ENCODE results near the gene CD46. TPM values are rescaled to one million over a fixed set of nuclear protein-coding genes. Genes with fewer than 3 reads are reported as not detected.

Gene CD46
- total RNA-seq, 1 experiment from 2014 or later = 214 TPM

- no TSS peak for BruUV-seq (replicated peaks)
- Histone ChIP-seq H3K79me2 (ENCODE audit: low read depth) (no peaks in the 10 kb centered on the region), H3K27ac (no peak overlapping the region), H3F3A (ENCODE audit: insufficient read depth, low read depth) (peaks cover 28% of the 10 kb centered on the region), H3K9me3 (ENCODE audit: insufficient read depth, low read depth) (no peaks in the 10 kb centered on the region), H2AFZ (no peak overlapping the region), H4K20me1 (ENCODE audit: insufficient read depth) (no peaks in the 10 kb centered on the region), H3K27me3 (ENCODE audit: insufficient read depth, low read depth) (no peaks in the 10 kb centered on the region), H3K9me2 (ENCODE audit: insufficient read depth) (no peaks in the 10 kb centered on the region), H3K4me2 (no peak overlapping the region), H3K4me1 (replicated peaks; ENCODE audit: insufficient read depth) (no peaks in the 10 kb centered on the region), H3K36me3 (ENCODE audit: low read depth) (peaks cover 11% of the 10 kb centered on the region; the same call in 1 of the 2 replicates), H3K4me3 (no peak overlapping the region)
- no peak for TF ChIP-seq EZH2 (IDR thresholded peaks at IDR 0.05; ENCODE audit: low read depth)
- TF ChIP-seq, protein P1, sequence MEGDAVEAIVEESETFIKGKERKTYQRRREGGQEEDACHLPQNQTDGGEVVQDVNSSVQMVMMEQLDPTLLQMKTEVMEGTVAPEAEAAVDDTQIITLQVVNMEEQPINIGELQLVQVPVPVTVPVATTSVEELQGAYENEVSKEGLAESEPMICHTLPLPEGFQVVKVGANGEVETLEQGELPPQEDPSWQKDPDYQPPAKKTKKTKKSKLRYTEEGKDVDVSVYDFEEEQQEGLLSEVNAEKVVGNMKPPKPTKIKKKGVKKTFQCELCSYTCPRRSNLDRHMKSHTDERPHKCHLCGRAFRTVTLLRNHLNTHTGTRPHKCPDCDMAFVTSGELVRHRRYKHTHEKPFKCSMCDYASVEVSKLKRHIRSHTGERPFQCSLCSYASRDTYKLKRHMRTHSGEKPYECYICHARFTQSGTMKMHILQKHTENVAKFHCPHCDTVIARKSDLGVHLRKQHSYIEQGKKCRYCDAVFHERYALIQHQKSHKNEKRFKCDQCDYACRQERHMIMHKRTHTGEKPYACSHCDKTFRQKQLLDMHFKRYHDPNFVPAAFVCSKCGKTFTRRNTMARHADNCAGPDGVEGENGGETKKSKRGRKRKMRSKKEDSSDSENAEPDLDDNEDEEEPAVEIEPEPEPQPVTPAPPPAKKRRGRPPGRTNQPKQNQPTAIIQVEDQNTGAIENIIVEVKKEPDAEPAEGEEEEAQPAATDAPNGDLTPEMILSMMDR (conservative IDR thresholded peaks at IDR 0.05) = no peak
- intact Hi-C loops (cut with micrococcal nuclease; ENCODE audit: unreplicated experiment) = no loop called here
- no peak for DNase-seq
- POLR2A ChIA-PET (ENCODE audit: unreplicated experiment) = no interaction called here
- CTCF ChIA-PET = no interaction called here
Measured at GRCh38 chr1:207798847-207799246, 47.0 kb downstream of the CD46 start.

DNA sequence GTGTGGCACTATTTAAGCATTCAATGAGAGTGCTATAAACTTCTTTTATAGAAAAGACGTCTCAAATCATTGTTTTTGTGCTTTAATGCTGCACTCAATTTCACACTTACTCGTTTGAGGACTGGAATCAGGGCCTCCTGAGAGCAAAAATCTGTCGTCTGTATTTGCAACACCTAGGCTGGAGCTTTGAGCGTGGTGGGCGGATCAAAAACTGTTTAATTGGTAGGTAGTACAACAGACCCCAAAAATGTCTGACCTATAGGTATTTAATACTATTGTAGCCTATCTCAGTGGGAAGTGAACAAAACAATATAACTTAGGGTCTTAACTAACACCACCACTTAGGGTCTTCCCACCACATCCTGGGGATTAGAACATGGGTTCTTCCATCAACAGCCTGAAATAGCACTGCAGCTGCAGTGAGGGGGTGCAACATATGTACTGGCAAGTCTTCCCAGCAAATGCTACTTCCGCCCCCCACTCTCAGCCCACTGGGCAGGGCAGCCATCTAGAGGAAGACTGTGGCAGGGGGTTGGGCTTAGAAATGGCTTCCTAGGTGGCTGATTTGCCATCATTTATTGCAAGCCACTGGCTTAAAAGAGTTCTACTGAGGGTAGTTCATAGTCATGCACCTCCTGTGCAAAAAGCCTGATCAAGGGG lies 48.3 kb downstream of the CD46 start:
- no TSS peak for BruUV-seq (replicated peaks)

DNA sequence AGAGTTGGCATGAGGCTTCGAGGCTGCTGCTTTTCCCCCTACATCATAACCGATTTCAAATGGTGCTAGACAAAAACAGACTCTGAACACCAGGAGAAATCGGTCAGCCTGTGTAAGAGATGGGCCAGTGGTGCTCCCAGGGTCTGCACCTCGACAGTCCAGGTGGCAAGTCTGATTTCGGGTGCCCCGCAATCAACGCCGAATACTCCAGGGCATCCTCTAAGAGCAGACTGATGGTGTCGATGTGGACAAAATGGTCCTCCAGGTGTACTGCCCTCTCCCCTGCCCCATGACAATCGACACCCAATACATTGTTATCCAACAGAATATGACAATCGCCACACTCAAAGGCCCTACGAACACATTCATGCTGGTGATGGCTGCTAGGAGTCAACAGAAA lies 50.0 kb downstream of the CD46 start:
- H3K4me3 ChIP-seq = no peak overlapping the region
- intact Hi-C loops (cut with micrococcal nuclease; ENCODE audit: unreplicated experiment) = no loop called here
- no peak for DNase-seq
- H4K20me1 ChIP-seq (ENCODE audit: insufficient read depth) = no peaks in the 10 kb centered on the region
- no peak overlapping the region for H3K4me2 ChIP-seq
- no peaks in the 10 kb centered on the region for H3K79me2 ChIP-seq (ENCODE audit: low read depth)
- H2AFZ ChIP-seq = no peak overlapping the region
- peaks cover 7% of the 10 kb centered on the region; the same call in 1 of the 2 replicates for H3K36me3 ChIP-seq (ENCODE audit: low read depth)
- H3K9me2 ChIP-seq (ENCODE audit: insufficient read depth) = no peaks in the 10 kb centered on the region
- POLR2A ChIA-PET (ENCODE audit: unreplicated experiment) = no interaction called here
- no TSS peak for BruUV-seq (replicated peaks)
- peaks cover 14% of the 10 kb centered on the region for H3F3A ChIP-seq (ENCODE audit: insufficient read depth, low read depth)
- H3K27me3 ChIP-seq (ENCODE audit: insufficient read depth, low read depth) = no peaks in the 10 kb centered on the region
- H3K9me3 ChIP-seq (ENCODE audit: insufficient read depth, low read depth) = no peaks in the 10 kb centered on the region
- no peak for TF ChIP-seq EZH2 (IDR thresholded peaks at IDR 0.05; ENCODE audit: low read depth)
- TF ChIP-seq, protein P1 (conservative IDR thresholded peaks at IDR 0.05) = no peak
- CTCF ChIA-PET = no interaction called here
- no peak overlapping the region for H3K27ac ChIP-seq
- no peaks in the 10 kb centered on the region for H3K4me1 ChIP-seq (replicated peaks; ENCODE audit: insufficient read depth)

More for the DNA sequence above, 48.3 kb downstream of the CD46 start:
- no peaks in the 10 kb centered on the region for H3K79me2 ChIP-seq (ENCODE audit: low read depth)
- TF ChIP-seq, protein P1 (conservative IDR thresholded peaks at IDR 0.05) = no peak
- no peak for TF ChIP-seq EZH2 (IDR thresholded peaks at IDR 0.05; ENCODE audit: low read depth)
- H3K4me2 ChIP-seq = no peak overlapping the region
- POLR2A ChIA-PET (ENCODE audit: unreplicated experiment) = no interaction called here
- no peak for DNase-seq
- H3K27me3 ChIP-seq (ENCODE audit: insufficient read depth, low read depth) = no peaks in the 10 kb centered on the region
- no peaks in the 10 kb centered on the region for H4K20me1 ChIP-seq (ENCODE audit: insufficient read depth)
- no peak overlapping the region for H3K27ac ChIP-seq
- intact Hi-C loops (cut with micrococcal nuclease; ENCODE audit: unreplicated experiment) = no loop called here
- H3F3A ChIP-seq (ENCODE audit: insufficient read depth, low read depth) = peaks cover 16% of the 10 kb centered on the region
- no peaks in the 10 kb centered on the region for H3K9me2 ChIP-seq (ENCODE audit: insufficient read depth)
- H3K4me1 ChIP-seq (replicated peaks; ENCODE audit: insufficient read depth) = no peaks in the 10 kb centered on the region
- H3K9me3 ChIP-seq (ENCODE audit: insufficient read depth, low read depth) = no peaks in the 10 kb centered on the region
- CTCF ChIA-PET = no interaction called here
- H3K4me3 ChIP-seq = no peak overlapping the region
- H2AFZ ChIP-seq = no peak overlapping the region
- H3K36me3 ChIP-seq (ENCODE audit: low read depth) = peaks cover 6% of the 10 kb centered on the region; the same call in 1 of the 2 replicates
